Ascending aorta (tissue), 2 donors: ENCODE measurements around the gene DZIP1L. TPM values are rescaled to one million over a fixed set of nuclear protein-coding genes. Genes with fewer than 3 reads are reported as not detected.

Source experiments
- DNase-seq, 2 donors: peaks; one replicate each; pipeline ENCODE4 v3.0.0-alpha.2; 2019; ENCODE audit warnings: low spot score in 2 of 2
- H3K27ac ChIP-seq, 2 donors: fragments of 200-600 bp; sonication (generic); one replicate each; pipeline ENCODE4 v1.5.1; 2016 to 2017; ENCODE audit warnings: mild to moderate bottlenecking in 1 of 2
- H3K27me3 ChIP-seq: fragments of 200-600 bp; sonication (generic); one replicate; pipeline ENCODE4 v1.5.1; 2017
- H3K36me3 ChIP-seq, 2 donors: fragments of 200-600 bp; sonication (generic); one replicate each; pipeline ENCODE4 v1.5.1; 2016
- H3K4me1 ChIP-seq, 2 donors: fragments of 200-600 bp; sonication (generic); one replicate each; pipeline ENCODE4 v1.5.1; 2016 to 2017; ENCODE audit warnings: mild to moderate bottlenecking in 1 of 2
- H3K4me3 ChIP-seq, 2 donors: fragments of 200-600 bp; sonication (generic); one replicate each; pipeline ENCODE4 v1.5.1; 2016 to 2017; ENCODE audit warnings: mild to moderate bottlenecking in 1 of 2
- H3K9me3 ChIP-seq, 2 donors: fragments of 200-600 bp; sonication (generic); one replicate each; pipeline ENCODE4 v1.5.1; 2016
- CTCF ChIP-seq, 3 experiments: fragments of 200-600 bp in 2 of 3; fragments of 450-650 bp in 1 of 3; sonication (generic) in 2 of 3; IDR thresholded peaks; one replicate each; pipeline ENCODE4 v1.5.1; 2016 to 2019; ENCODE audit warnings: antibody characterized with exemption in 3 of 3, mild to moderate bottlenecking in 1 of 3, moderate library complexity in 1 of 3
- intact Hi-C: fragments of 100-400 bp; cut with DNase I; formaldehyde crosslinking; loops from one replicate; pipeline ENCODE4 v1.15.1; 2023
- total RNA-seq: library from RNA; depleted of rRNA; stranded (reverse); fragments of >200 nt; gene quantifications from one replicate; pipeline ENCODE4 v1.1.0, GENCODE V29; 2016

DZIP1L gene
- total RNA-seq, 1 donor from 2014 or later: 23.1 TPM

GRCh38 chr3:138065949-138066348, 49.5 kb downstream of the DZIP1L start:
- no peak overlapping the region for H3K4me3 ChIP-seq
- no peak for TF ChIP-seq CTCF (IDR thresholded peaks at IDR 0.05)
- H3K36me3 ChIP-seq: peaks cover 57 to 77% of the 10 kb centered on the region in 2 donors
- DNase-seq: no peak
- H3K4me1 ChIP-seq: no peaks in the 10 kb centered on the region
- H3K27me3 ChIP-seq: no peaks in the 10 kb centered on the region
- intact Hi-C loops: loop anchor here (5.0 kb wide), 1 partner anchor 106 kb away; the partner anchor contains the start of gene DBR1
- H3K9me3 ChIP-seq: no peaks in the 10 kb centered on the region
- no peak overlapping the region for H3K27ac ChIP-seq

GRCh38 chr3:138063416-138063815, 52.0 kb downstream of the DZIP1L start:
- no peaks in the 10 kb centered on the region for H3K9me3 ChIP-seq
- no peak for DNase-seq
- no peak overlapping the region for H3K27ac ChIP-seq
- peaks cover 46 to 67% of the 10 kb centered on the region in 2 donors for H3K36me3 ChIP-seq
- no peaks in the 10 kb centered on the region for H3K27me3 ChIP-seq
- H3K4me1 ChIP-seq: no peaks in the 10 kb centered on the region
- intact Hi-C loops: no loop called here
- no peak for TF ChIP-seq CTCF (IDR thresholded peaks at IDR 0.05)
- no peak overlapping the region for H3K4me3 ChIP-seq

- no peak overlapping the region for H3K27ac ChIP-seq
- H3K9me3 ChIP-seq: no peaks in the 10 kb centered on the region
- no peak overlapping the region for H3K4me3 ChIP-seq
- intact Hi-C loops: no loop called here
- no peak for TF ChIP-seq CTCF (IDR thresholded peaks at IDR 0.05)
- H3K4me1 ChIP-seq: no peaks in the 10 kb centered on the region
- H3K36me3 ChIP-seq: peaks cover 41 to 60% of the 10 kb centered on the region in 2 donors
- no peak for DNase-seq
- H3K27me3 ChIP-seq: no peaks in the 10 kb centered on the region
Measured at GRCh38 chr3:138062626-138063025, 52.8 kb downstream of the DZIP1L start.

- no peak for DNase-seq
- Histone ChIP-seq H3K9me3 (no peaks in the 10 kb centered on the region), H3K4me1 (no peaks in the 10 kb centered on the region), H3K36me3 (peaks cover 37 to 54% of the 10 kb centered on the region in 2 donors), H3K27me3 (no peaks in the 10 kb centered on the region), H3K4me3 (no peak overlapping the region), H3K27ac (no peak overlapping the region)
- TF ChIP-seq CTCF (IDR thresholded peaks at IDR 0.05): no peak
- intact Hi-C loops: no loop called here
Measured at GRCh38 chr3:138062037-138062436, 53.4 kb downstream of the DZIP1L start.

GRCh38 chr3:138060792-138061191, 54.6 kb downstream of the DZIP1L start:
- H3K4me1 ChIP-seq: no peaks in the 10 kb centered on the region
- H3K9me3 ChIP-seq: no peaks in the 10 kb centered on the region
- H3K27me3 ChIP-seq: no peaks in the 10 kb centered on the region
- no peak overlapping the region for H3K27ac ChIP-seq
- H3K4me3 ChIP-seq: no peak overlapping the region
- H3K36me3 ChIP-seq: peaks cover 31 to 41% of the 10 kb centered on the region in 2 donors
- intact Hi-C loops: no loop called here
- no peak for TF ChIP-seq CTCF (IDR thresholded peaks at IDR 0.05)
- DNase-seq: no peak

GRCh38 chr3:138059261-138059660, 56.1 kb downstream of the DZIP1L start:
- intact Hi-C loops: no loop called here
- no peaks in the 10 kb centered on the region for H3K4me1 ChIP-seq
- peaks cover 21 to 28% of the 10 kb centered on the region in 2 donors for H3K36me3 ChIP-seq
- no peak for DNase-seq
- no peak overlapping the region for H3K4me3 ChIP-seq
- no peak for TF ChIP-seq CTCF (IDR thresholded peaks at IDR 0.05)
- no peak overlapping the region for H3K27ac ChIP-seq
- no peaks in the 10 kb centered on the region for H3K27me3 ChIP-seq
- no peaks in the 10 kb centered on the region for H3K9me3 ChIP-seq
